H9 (cell line): ENCODE results near the gene SLC38A11. TPM values are rescaled to one million over a fixed set of nuclear protein-coding genes. Genes with fewer than 3 reads are reported as not detected.

Experiments used
- DNase-seq: peaks from one replicate; pipeline ENCODE4 v3.0.0-alpha.2; 2017
- H2AFZ ChIP-seq: one replicate; pipeline ENCODE4 v1.6.1; 2013; ENCODE audit warnings: mild to moderate bottlenecking, low read length, control low read depth, moderate library complexity
- H2AK5ac ChIP-seq: 2 replicates; pipeline ENCODE4 v1.6.1; 2013; ENCODE audit warnings: low read length, control low read depth, mixed read lengths; ENCODE audit not compliant: insufficient read length
- H2BK120ac ChIP-seq: one replicate; pipeline ENCODE4 v1.6.1; 2013; ENCODE audit warnings: low read depth, mild to moderate bottlenecking, low read length, control low read depth, inconsistent platforms; ENCODE audit not compliant: poor library complexity, severe bottlenecking
- H2BK12ac ChIP-seq: 2 replicates; pipeline ENCODE4 v1.6.1; 2013; ENCODE audit warnings: low read length, control low read depth, mixed read lengths, low read depth; ENCODE audit not compliant: insufficient read length
- H2BK15ac ChIP-seq: 2 replicates; pipeline ENCODE4 v1.6.1; 2013; ENCODE audit warnings: low read depth, low read length, control low read depth
- H2BK20ac ChIP-seq: one replicate; pipeline ENCODE4 v1.6.1; 2013; ENCODE audit warnings: low read depth, mild to moderate bottlenecking, low read length, control low read depth, inconsistent platforms; ENCODE audit not compliant: poor library complexity, severe bottlenecking
- H2BK5ac ChIP-seq: 2 replicates; pipeline ENCODE4 v1.6.1; 2013; ENCODE audit warnings: low read length, control low read depth, mixed read lengths; ENCODE audit not compliant: insufficient read length
- H3K14ac ChIP-seq: 2 replicates; pipeline ENCODE4 v1.6.1; 2013; ENCODE audit warnings: low read length, control low read depth; ENCODE audit not compliant: insufficient read depth
- H3K18ac ChIP-seq: 2 replicates; pipeline ENCODE4 v1.6.1; 2013; ENCODE audit warnings: low read depth, mild to moderate bottlenecking, mixed read lengths, low read length, control low read depth; ENCODE audit not compliant: insufficient read length
- H3K23ac ChIP-seq: 2 replicates; pipeline ENCODE4 v1.6.1; 2013; ENCODE audit warnings: low read length, control low read depth, mixed read lengths, low read depth; ENCODE audit not compliant: insufficient read length
- H3K23me2 ChIP-seq: 2 replicates; pipeline ENCODE4 v1.6.1; 2013; ENCODE audit warnings: low read depth, mild to moderate bottlenecking, mixed read lengths, low read length, control low read depth; ENCODE audit not compliant: insufficient read length, poor library complexity, severe bottlenecking
- H3K27ac ChIP-seq: 2 replicates; pipeline ENCODE4 v1.5.1; 2013; ENCODE audit warnings: low read length, control low read depth, mixed read lengths, low read depth; ENCODE audit not compliant: insufficient read length
- H3K27me3 ChIP-seq: 2 replicates; pipeline ENCODE4 v1.6.1; 2013; ENCODE audit warnings: low read length, control low read depth, inconsistent platforms; ENCODE audit not compliant: insufficient read depth
- H3K4ac ChIP-seq: 2 replicates; pipeline ENCODE4 v1.6.1; 2013; ENCODE audit warnings: low read depth, mild to moderate bottlenecking, control low read depth, inconsistent platforms, low read length, moderate library complexity
- H3K4me1 ChIP-seq: 2 replicates; pipeline ENCODE4 v1.6.1; 2013; ENCODE audit warnings: low read length, control low read depth, inconsistent platforms; ENCODE audit not compliant: insufficient read depth
- H3K4me2 ChIP-seq: 2 replicates; pipeline ENCODE4 v1.6.1; 2013; ENCODE audit warnings: low read length, control low read depth, mixed read lengths; ENCODE audit not compliant: insufficient read length, insufficient read depth
- H3K56ac ChIP-seq: 2 replicates; pipeline ENCODE4 v1.6.1; 2013; ENCODE audit warnings: low read depth, mild to moderate bottlenecking, mixed read lengths, low read length, control low read depth; ENCODE audit not compliant: insufficient read length
- H3K79me1 ChIP-seq: 2 replicates; pipeline ENCODE4 v1.6.1; 2013; ENCODE audit warnings: low read depth, mild to moderate bottlenecking, moderate library complexity, low read length, control low read depth, inconsistent platforms; ENCODE audit not compliant: insufficient read depth, poor library complexity, severe bottlenecking
- H3K79me2 ChIP-seq: 2 replicates; pipeline ENCODE4 v1.6.1; 2013; ENCODE audit warnings: low read length, control low read depth, inconsistent platforms; ENCODE audit not compliant: insufficient read depth
- H3K9ac ChIP-seq: 2 replicates; pipeline ENCODE4 v1.6.1; 2013; ENCODE audit warnings: low read length, control low read depth, mixed read lengths; ENCODE audit not compliant: insufficient read length; ENCODE audit errors: extremely low read depth
- H3K9me3 ChIP-seq: one replicate; pipeline ENCODE4 v1.6.1; 2013; ENCODE audit warnings: low read depth, low read length, inconsistent platforms; ENCODE audit not compliant: control insufficient read depth
- H3T11ph ChIP-seq: one replicate; pipeline ENCODE4 v1.6.1; 2013; ENCODE audit warnings: mild to moderate bottlenecking, low read length, control low read depth, inconsistent platforms
- H4K20me1 ChIP-seq: one replicate; pipeline ENCODE4 v1.6.1; 2013; ENCODE audit not compliant: control insufficient read depth, insufficient read length, insufficient read depth
- H4K5ac ChIP-seq: 2 replicates; pipeline ENCODE4 v1.6.1; 2013; ENCODE audit warnings: low read depth, mild to moderate bottlenecking, mixed read lengths, low read length, control low read depth; ENCODE audit not compliant: insufficient read length
- H4K8ac ChIP-seq: replicated peaks from 2 replicates; pipeline ENCODE4 v1.6.1; 2013; ENCODE audit warnings: low read length, control low read depth, mixed read lengths, low read depth; ENCODE audit not compliant: insufficient read length
- H4K91ac ChIP-seq: 2 replicates; pipeline ENCODE4 v1.6.1; 2013; ENCODE audit warnings: low read depth, mild to moderate bottlenecking, moderate library complexity, mixed read lengths, low read length, control low read depth; ENCODE audit not compliant: insufficient read length
- H3K27ac Mint-ChIP-seq, 3 experiments: 2 replicates in 2 of 3; 3 replicates in 1 of 3; pipeline ENCODE4 v1.8.0; 2020 to 2021; ENCODE audit warnings: mixed read lengths in 3 of 3, mild to moderate bottlenecking in 1 of 3, moderate library complexity in 1 of 3
- H3K27me3 Mint-ChIP-seq: 2 replicates; pipeline ENCODE4 v1.8.0; 2021; ENCODE audit warnings: low read depth, mild to moderate bottlenecking, moderate library complexity, mixed read lengths
- H3K36me3 Mint-ChIP-seq, 3 experiments: 2 replicates in 2 of 3; 3 replicates in 1 of 3; pipeline ENCODE4 v1.8.0; 2020 to 2021; ENCODE audit warnings: low read depth in 3 of 3, mixed read lengths in 3 of 3; ENCODE audit not compliant: insufficient read depth in 1 of 3
- H3K4me1 Mint-ChIP-seq, 2 experiments: 2 replicates each; pipeline ENCODE4 v1.8.0; 2020; ENCODE audit warnings: mixed read lengths in 2 of 2
- H3K4me3 Mint-ChIP-seq, 2 experiments: 2 replicates in 1 of 2; 3 replicates in 1 of 2; pipeline ENCODE4 v1.8.0; 2020 to 2021; ENCODE audit warnings: mild to moderate bottlenecking in 2 of 2, mixed read lengths in 2 of 2, moderate library complexity in 1 of 2
- H3K9me3 Mint-ChIP-seq, 2 experiments: 2 replicates in 1 of 2; 3 replicates in 1 of 2; pipeline ENCODE4 v1.8.0; 2020; ENCODE audit warnings: mild to moderate bottlenecking in 2 of 2, mixed read lengths in 2 of 2, moderate library complexity in 1 of 2
- WGBS: extraction: QIAGEN DNeasy Blood & Tissue Kit; methylation state at CpG from one replicate; pipeline ENCODE4 v1.1.7; 2013; ENCODE audit warnings: missing lambda C conversion rate, low lambda C conversion rate, mixed read lengths; ENCODE audit not compliant: insufficient read length; ENCODE audit errors: extremely low coverage; 5-methylcytosine and 5-hydroxymethylcytosine counted together
- total RNA-seq: library from RNA; stranded (reverse); gene quantifications from 2 replicates; pipeline ENCODE4 v1.2.1, GENCODE V29; 2021
- TF ChIP-seq, protein P1 (sequence below): fragments of 200-600 bp; sonication (generic); conservative IDR thresholded peaks from 3 replicates; pipeline ENCODE4 v1.8.0; 2021; ENCODE audit warnings: antibody characterized with exemption, mild to moderate bottlenecking

Gene SLC38A11
- total RNA-seq, 1 experiment from 2014 or later = not detected

GRCh38 chr2:164847981-164848741 is 107.2 kb downstream of the SLC38A11 start:
- Histone ChIP-seq H3K14ac (no peak overlapping the region), H3K79me1 (no peaks in the 10 kb centered on the region), H3K4ac (no peak overlapping the region), H3K23me2 (no peaks in the 10 kb centered on the region), H3K9me3 (no peaks in the 10 kb centered on the region), H3K4me1 (no peaks in the 10 kb centered on the region), H4K5ac (no peak overlapping the region), H4K8ac (no peak overlapping the region), H2BK15ac (no peak overlapping the region), H4K20me1 (no peaks in the 10 kb centered on the region), H2BK5ac (no peak overlapping the region), H3K27ac (no peak overlapping the region), H3K56ac (no peak overlapping the region), H3K18ac (no peak overlapping the region), H2BK12ac (no peak overlapping the region), H4K91ac (no peak overlapping the region), H2AK5ac (no peak overlapping the region), H3K23ac (no peak overlapping the region), H3K79me2 (no peaks in the 10 kb centered on the region), H3T11ph (no peak overlapping the region), H3K27me3 (no peaks in the 10 kb centered on the region), H3K9ac (no peak overlapping the region), H2BK20ac (no peak overlapping the region), H2BK120ac (no peak overlapping the region), H2AFZ (no peak overlapping the region), H3K4me2 (no peak overlapping the region)
- no peaks in the 10 kb centered on the region for H3K27me3 Mint-ChIP-seq
- H3K27ac Mint-ChIP-seq = no peak overlapping the region
- no peak overlapping the region for H3K4me3 Mint-ChIP-seq
- WGBS = no CpG with 5 or more reads among the region's 2 CpGs
- no peak for DNase-seq
- no peaks in the 10 kb centered on the region for H3K9me3 Mint-ChIP-seq
- TF ChIP-seq, protein P1, sequence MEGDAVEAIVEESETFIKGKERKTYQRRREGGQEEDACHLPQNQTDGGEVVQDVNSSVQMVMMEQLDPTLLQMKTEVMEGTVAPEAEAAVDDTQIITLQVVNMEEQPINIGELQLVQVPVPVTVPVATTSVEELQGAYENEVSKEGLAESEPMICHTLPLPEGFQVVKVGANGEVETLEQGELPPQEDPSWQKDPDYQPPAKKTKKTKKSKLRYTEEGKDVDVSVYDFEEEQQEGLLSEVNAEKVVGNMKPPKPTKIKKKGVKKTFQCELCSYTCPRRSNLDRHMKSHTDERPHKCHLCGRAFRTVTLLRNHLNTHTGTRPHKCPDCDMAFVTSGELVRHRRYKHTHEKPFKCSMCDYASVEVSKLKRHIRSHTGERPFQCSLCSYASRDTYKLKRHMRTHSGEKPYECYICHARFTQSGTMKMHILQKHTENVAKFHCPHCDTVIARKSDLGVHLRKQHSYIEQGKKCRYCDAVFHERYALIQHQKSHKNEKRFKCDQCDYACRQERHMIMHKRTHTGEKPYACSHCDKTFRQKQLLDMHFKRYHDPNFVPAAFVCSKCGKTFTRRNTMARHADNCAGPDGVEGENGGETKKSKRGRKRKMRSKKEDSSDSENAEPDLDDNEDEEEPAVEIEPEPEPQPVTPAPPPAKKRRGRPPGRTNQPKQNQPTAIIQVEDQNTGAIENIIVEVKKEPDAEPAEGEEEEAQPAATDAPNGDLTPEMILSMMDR = no peak
- H3K36me3 Mint-ChIP-seq = no peaks in the 10 kb centered on the region
- H3K4me1 Mint-ChIP-seq = peaks cover 2 to 8% of the 10 kb centered on the region in 2 experiments; a peak in 2 of 4 replicates
